GM10248 (cell line): ENCODE data around the gene SMOC1.

Experiments used
- CTCF ChIA-PET: fragments of 300-600 bp; sonication (Branson Sonifier 250); formaldehyde crosslinking; extraction: SDS; loops from one replicate; lab custom pipeline; 2021; ENCODE audit warnings: antibody characterized with exemption; lab: Yijun Ruan, JAX
- POLR2A ChIA-PET: fragments of 350-650 bp; sonication (Branson Sonifier 250); formaldehyde crosslinking; extraction: SDS; loops from one replicate; lab custom pipeline; 2020; ENCODE audit warnings: antibody characterized with exemption; lab: Yijun Ruan, JAX
- DNase-seq: peaks from one replicate; pipeline ENCODE4 v3.0.0; 2012; ENCODE audit errors: extremely low spot score
- CTCF ChIP-seq: IDR thresholded peaks from 2 replicates; pipeline ENCODE4 v1.5.1; 2012; ENCODE audit warnings: mild to moderate bottlenecking, low read depth; ENCODE audit errors: extremely low read depth, missing control alignments, control extremely low read depth

Gene SMOC1

GRCh38 chr14:69930780-69931379 lies 51.7 kb downstream of the SMOC1 start:
- no peak for TF ChIP-seq CTCF
- ChIA-PET CTCF (interaction anchor here (1.3 to 1.9 kb wide), 4 partner anchors 9 to 97 kb away, joined by 3 to 4 read pairs (median 4); no protein-coding TSS in a partner anchor), POLR2A (no interaction called here)
- no peak for DNase-seq

- DNase-seq: no peak
- TF ChIP-seq CTCF: no peak
- CTCF ChIA-PET: interaction anchor here (1.0 to 1.5 kb wide), 3 partner anchors 10 to 25 kb away, joined by 3 to 4 read pairs (median 4); no protein-coding TSS in a partner anchor
- POLR2A ChIA-PET: no interaction called here
Measured at GRCh38 chr14:69931960-69932359, 52.7 kb downstream of the SMOC1 start.

- ChIA-PET POLR2A (no interaction called here), CTCF (interaction anchor here (1.0 to 1.5 kb wide), 2 partner anchors 10 to 25 kb away, joined by 4 read pairs; no protein-coding TSS in a partner anchor)
- no peak for TF ChIP-seq CTCF
- no peak for DNase-seq
Measured at GRCh38 chr14:69932391-69932790, 53.2 kb downstream of the SMOC1 start.

- POLR2A ChIA-PET: no interaction called here
- no peak for TF ChIP-seq CTCF
- CTCF ChIA-PET: no interaction called here
- no peak for DNase-seq
Measured at GRCh38 chr14:69933623-69934275, 54.5 kb downstream of the SMOC1 start.

- TF ChIP-seq CTCF: no peak
- ChIA-PET POLR2A (no interaction called here), CTCF (no interaction called here)
- no peak for DNase-seq
Measured at GRCh38 chr14:69937367-69938081, 58.3 kb downstream of the SMOC1 start.

- no peak for DNase-seq
- POLR2A ChIA-PET: no interaction called here
- CTCF ChIA-PET: interaction anchor here (1.5 kb wide), 1 partner anchor 17 kb away, joined by 3 read pairs; no protein-coding TSS in a partner anchor
- TF ChIP-seq CTCF: no peak
Measured at GRCh38 chr14:69938751-69939150, 59.5 kb downstream of the SMOC1 start.
